Neural cell (in vitro differentiated cells): ENCODE results near the gene CRYGD.

Experiments used
- TAF1 ChIP-seq: IDR thresholded peaks from 2 replicates; pipeline ENCODE4 v1.6.1; 2012; ENCODE audit warnings: low read depth
- TF ChIP-seq, protein P1 (sequence below): fragments of 450-650 bp; IDR thresholded peaks from 2 replicates; pipeline ENCODE4 v1.5.1; 2014; ENCODE audit warnings: antibody characterized with exemption, mild to moderate bottlenecking, moderate library complexity; ENCODE audit not compliant: poor library complexity, severe bottlenecking

DNA sequence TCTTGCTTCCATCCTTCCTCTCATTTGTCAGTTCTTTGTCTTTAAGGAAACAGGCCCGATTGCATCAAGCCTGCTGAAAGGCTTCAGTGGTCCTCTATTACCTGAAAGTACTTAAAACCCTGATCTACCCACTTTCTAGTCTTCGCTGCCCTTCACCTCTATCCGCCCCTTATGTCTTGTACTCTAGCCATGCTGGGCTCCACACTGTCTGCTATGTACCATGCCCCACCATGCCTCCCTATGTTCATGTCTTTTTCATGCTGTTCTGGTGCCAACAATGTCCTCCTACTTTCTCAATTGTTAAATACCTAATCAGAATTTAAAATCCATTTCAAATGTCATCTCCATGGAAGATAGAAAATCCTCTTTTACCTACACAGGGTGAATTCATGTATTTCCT, 28.2 kb downstream of the CRYGD start:
- TF ChIP-seq TAF1 = no peak
- TF ChIP-seq, protein P1, sequence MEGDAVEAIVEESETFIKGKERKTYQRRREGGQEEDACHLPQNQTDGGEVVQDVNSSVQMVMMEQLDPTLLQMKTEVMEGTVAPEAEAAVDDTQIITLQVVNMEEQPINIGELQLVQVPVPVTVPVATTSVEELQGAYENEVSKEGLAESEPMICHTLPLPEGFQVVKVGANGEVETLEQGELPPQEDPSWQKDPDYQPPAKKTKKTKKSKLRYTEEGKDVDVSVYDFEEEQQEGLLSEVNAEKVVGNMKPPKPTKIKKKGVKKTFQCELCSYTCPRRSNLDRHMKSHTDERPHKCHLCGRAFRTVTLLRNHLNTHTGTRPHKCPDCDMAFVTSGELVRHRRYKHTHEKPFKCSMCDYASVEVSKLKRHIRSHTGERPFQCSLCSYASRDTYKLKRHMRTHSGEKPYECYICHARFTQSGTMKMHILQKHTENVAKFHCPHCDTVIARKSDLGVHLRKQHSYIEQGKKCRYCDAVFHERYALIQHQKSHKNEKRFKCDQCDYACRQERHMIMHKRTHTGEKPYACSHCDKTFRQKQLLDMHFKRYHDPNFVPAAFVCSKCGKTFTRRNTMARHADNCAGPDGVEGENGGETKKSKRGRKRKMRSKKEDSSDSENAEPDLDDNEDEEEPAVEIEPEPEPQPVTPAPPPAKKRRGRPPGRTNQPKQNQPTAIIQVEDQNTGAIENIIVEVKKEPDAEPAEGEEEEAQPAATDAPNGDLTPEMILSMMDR = no peak
